H1 (cell line): ENCODE measurements around the gene MEIS2. TPM values are rescaled to one million over a fixed set of nuclear protein-coding genes. Genes with fewer than 3 reads are reported as not detected.

ENCODE experiments used
- CTCF ChIA-PET: fragments of 300-600 bp; sonication (Branson Sonifier 250); formaldehyde crosslinking; loops from one replicate; lab custom pipeline; 2021; ENCODE audit not compliant: partially characterized antibody; lab: Charles Lee
- POLR2A ChIA-PET: fragments of 300-600 bp; sonication (Branson Sonifier 250); formaldehyde crosslinking; loops from one replicate; lab custom pipeline; 2021; ENCODE audit warnings: inconsistent platforms; ENCODE audit not compliant: partially characterized antibody; lab: Charles Lee
- DNase-seq, 2 experiments: peaks; one replicate each; pipeline versions ENCODE4 v3.0.0 to v3.0.0-alpha.2; 2010 to 2022; ENCODE audit warnings: low spot score in 2 of 2, low read depth in 1 of 2, mixed read lengths in 1 of 2
- FAIRE-seq: peaks from 2 replicates; lab custom pipeline; 2011; peaks lifted over from hg19 to GRCh38; lab: Jason Lieb, UNC
- H2AFZ ChIP-seq: 2 replicates; pipeline ENCODE4 v1.8.1; 2012; ENCODE audit warnings: low read length, inconsistent platforms
- H2AK5ac ChIP-seq: 2 replicates; pipeline ENCODE4 v1.6.1; 2013; ENCODE audit warnings: low read depth, low read length
- H2BK120ac ChIP-seq: replicated peaks from 2 replicates; pipeline ENCODE3; 2013; ENCODE audit warnings: low read depth, low read length, inconsistent platforms
- H2BK12ac ChIP-seq: 2 replicates; pipeline ENCODE4 v1.6.1; 2013; ENCODE audit warnings: low read depth, low read length
- H2BK15ac ChIP-seq: 2 replicates; pipeline ENCODE4 v1.6.1; 2013; ENCODE audit warnings: low read length
- H2BK20ac ChIP-seq: 2 replicates; pipeline ENCODE4 v1.6.1; 2013; ENCODE audit warnings: low read length
- H2BK5ac ChIP-seq: 2 replicates; pipeline ENCODE4 v1.6.1; 2013; ENCODE audit warnings: low read depth, low read length
- H3K14ac ChIP-seq: 2 replicates; pipeline ENCODE4 v1.6.1; 2013; ENCODE audit warnings: inconsistent platforms; ENCODE audit not compliant: insufficient read length
- H3K18ac ChIP-seq: 2 replicates; pipeline ENCODE4 v1.6.1; 2013; ENCODE audit warnings: low read length; ENCODE audit errors: extremely low read depth
- H3K23ac ChIP-seq: 2 replicates; pipeline ENCODE4 v1.6.1; 2013; ENCODE audit warnings: inconsistent platforms; ENCODE audit not compliant: insufficient read length
- H3K23me2 ChIP-seq: 2 replicates; pipeline ENCODE4 v1.6.1; 2013; ENCODE audit warnings: low read depth, low read length
- H3K27ac ChIP-seq: 2 replicates; pipeline ENCODE4 v1.6.1; 2011; ENCODE audit warnings: low read depth, low read length, inconsistent platforms
- H3K27me3 ChIP-seq, 4 experiments: replicated peaks in 1 of 4; 1 replicate in 1 of 4; 2 replicates in 3 of 4; pipeline versions ENCODE4 v1.6.1 to v1.8.1; 2011 to 2013; ENCODE audit warnings: low read length in 3 of 4, mild to moderate bottlenecking in 3 of 4, inconsistent platforms in 2 of 4, mixed read lengths in 2 of 4, moderate library complexity in 1 of 4; ENCODE audit not compliant: control insufficient read depth in 3 of 4, insufficient read depth in 3 of 4; ENCODE audit errors: extremely low read depth in 1 of 4
- H3K36me3 ChIP-seq, 4 experiments: 2 replicates each; pipeline versions ENCODE4 v1.6.1 to v1.8.1; 2011 to 2013; ENCODE audit warnings: mild to moderate bottlenecking in 4 of 4, low read length in 3 of 4, moderate library complexity in 2 of 4, control low read depth in 1 of 4, inconsistent platforms in 1 of 4; ENCODE audit not compliant: insufficient read depth in 4 of 4, control insufficient read depth in 2 of 4
- H3K4ac ChIP-seq: replicated peaks from 2 replicates; pipeline ENCODE3; 2013; ENCODE audit warnings: low read length, low read depth, mixed read lengths, inconsistent platforms; ENCODE audit not compliant: insufficient read length
- H3K4me1 ChIP-seq, 4 experiments: replicated peaks in 1 of 4; 1 replicate in 1 of 4; 2 replicates in 3 of 4; pipeline versions ENCODE4 v1.6.1 to v1.8.1; 2011 to 2013; ENCODE audit warnings: low read length in 3 of 4, inconsistent platforms in 2 of 4, mixed read lengths in 1 of 4; ENCODE audit not compliant: insufficient read depth in 4 of 4, control insufficient read depth in 3 of 4
- H3K4me2 ChIP-seq, 2 experiments: 2 replicates each; pipeline versions ENCODE4 v1.6.1 to v1.8.1; 2011 to 2013; ENCODE audit warnings: low read depth in 2 of 2, low read length in 2 of 2, control low read depth in 1 of 2, inconsistent platforms in 1 of 2, mild to moderate bottlenecking in 1 of 2; ENCODE audit not compliant: insufficient read depth in 1 of 2
- H3K4me3 ChIP-seq, 4 experiments: fragments of 200-600, 300-600 bp in 1 of 4; sonication (generic), shearing (Covaris generic), sonication (Bioruptor Twin) in 1 of 4; 2 replicates each; pipeline versions ENCODE4 v1.5.1 to v1.8.1; 2011 to 2016; ENCODE audit warnings: low read length in 4 of 4, low read depth in 3 of 4, control low read depth in 2 of 4, inconsistent platforms in 2 of 4, mild to moderate bottlenecking in 2 of 4, mixed read lengths in 1 of 4, moderate library complexity in 1 of 4; ENCODE audit not compliant: insufficient read depth in 2 of 4; ENCODE audit errors: extremely low read depth in 1 of 4
- H3K56ac ChIP-seq: replicated peaks from 2 replicates; pipeline ENCODE3; 2013; ENCODE audit warnings: low read depth, mild to moderate bottlenecking, mixed read lengths, low read length, inconsistent platforms; ENCODE audit not compliant: insufficient read length
- H3K79me1 ChIP-seq: 2 replicates; pipeline ENCODE4 v1.6.1; 2013; ENCODE audit warnings: low read depth, low read length, control low read depth
- H3K79me2 ChIP-seq, 2 experiments: 2 replicates each; pipeline versions ENCODE4 v1.6.1 to v1.8.1; 2012 to 2013; ENCODE audit warnings: low read length in 2 of 2, mild to moderate bottlenecking in 2 of 2, inconsistent platforms in 1 of 2; ENCODE audit not compliant: insufficient read depth in 2 of 2, control insufficient read depth in 1 of 2
- H3K9ac ChIP-seq, 4 experiments: replicated peaks in 1 of 4; 1 replicate in 1 of 4; 2 replicates in 3 of 4; pipeline versions ENCODE4 v1.6.1 to v1.8.1; 2011 to 2013; ENCODE audit warnings: low read depth in 3 of 4, low read length in 3 of 4, control low read depth in 2 of 4, mild to moderate bottlenecking in 2 of 4, moderate library complexity in 2 of 4, inconsistent platforms in 1 of 4; ENCODE audit errors: extremely low read depth in 1 of 4
- H3K9me3 ChIP-seq, 2 experiments: 2 replicates each; pipeline versions ENCODE4 v1.6.1 to v1.8.1; 2012 to 2013; ENCODE audit warnings: mild to moderate bottlenecking in 2 of 2, moderate library complexity in 2 of 2, control low read depth in 1 of 2, inconsistent platforms in 1 of 2, low read depth in 1 of 2, low read length in 1 of 2, mixed read lengths in 1 of 2; ENCODE audit not compliant: insufficient read depth in 2 of 2
- H4K20me1 ChIP-seq, 2 experiments: replicated peaks in 1 of 2; 2 replicates each; pipeline versions ENCODE3 to v1.8.1; 2011 to 2013; ENCODE audit warnings: inconsistent platforms in 2 of 2, low read length in 2 of 2, mild to moderate bottlenecking in 1 of 2; ENCODE audit not compliant: insufficient read depth in 2 of 2, control insufficient read depth in 1 of 2
- H4K5ac ChIP-seq: 2 replicates; pipeline ENCODE4 v1.6.1; 2013; ENCODE audit warnings: low read length, low read depth, mixed read lengths, inconsistent platforms; ENCODE audit not compliant: insufficient read length
- H4K8ac ChIP-seq: 2 replicates; pipeline ENCODE4 v1.8.0; 2013; ENCODE audit warnings: mild to moderate bottlenecking, moderate library complexity, low read length, inconsistent platforms; ENCODE audit not compliant: insufficient read depth; ENCODE audit errors: extremely low read depth
- H4K91ac ChIP-seq: replicated peaks from 2 replicates; pipeline ENCODE3; 2013; ENCODE audit warnings: low read length, mixed read lengths, inconsistent platforms; ENCODE audit not compliant: insufficient read length
- EGR1 ChIP-seq: IDR thresholded peaks from 2 replicates; pipeline ENCODE4 v1.6.1; 2011; ENCODE audit warnings: low read depth, low read length, borderline replicate concordance
- HDAC6 ChIP-seq: IDR thresholded peaks from one replicate; pipeline ENCODE4 v1.7.1; 2012; ENCODE audit warnings: low read depth, mild to moderate bottlenecking, inconsistent platforms, low read length, moderate library complexity
- MAFK ChIP-seq: IDR thresholded peaks from 2 replicates; pipeline ENCODE4 v1.6.1; 2012; ENCODE audit warnings: low read depth, mild to moderate bottlenecking, improper control_type of control experiment, low read length
- POLR2AphosphoS5 ChIP-seq: IDR thresholded peaks from 2 replicates; pipeline ENCODE4 v1.6.1; 2011; ENCODE audit warnings: low read depth, low read length
- RBBP5 ChIP-seq: IDR thresholded peaks from 2 replicates; pipeline ENCODE4 v1.7.1; 2012; ENCODE audit warnings: low read depth, mild to moderate bottlenecking, inconsistent platforms, low read length, moderate library complexity, borderline replicate concordance
- SAP30 ChIP-seq: fragments of 300-600 bp; sonication (generic); IDR thresholded peaks from 2 replicates; pipeline ENCODE4 v1.7.1; 2012; ENCODE audit warnings: low read length, moderate library complexity, mild to moderate bottlenecking, inconsistent platforms; ENCODE audit not compliant: insufficient read depth, insufficient replicate concordance
- SIRT6 ChIP-seq: IDR thresholded peaks from one replicate; pipeline ENCODE4 v1.7.1; 2012; ENCODE audit warnings: low read length, inconsistent platforms
- SP4 ChIP-seq: IDR thresholded peaks from 2 replicates; pipeline ENCODE4 v1.6.1; 2012; ENCODE audit warnings: low read length, inconsistent platforms
- TAF1 ChIP-seq: IDR thresholded peaks from 2 replicates; pipeline ENCODE4 v1.6.1; 2011; ENCODE audit warnings: mild to moderate bottlenecking, low read depth, low read length
- TEAD4 ChIP-seq: IDR thresholded peaks from 2 replicates; pipeline ENCODE4 v1.6.1; 2012; ENCODE audit warnings: low read depth, low read length, inconsistent platforms, mixed read lengths
- WGBS, 2 experiments: shearing (Covaris generic) in 1 of 2; methylation state at CpG; one replicate each; pipeline versions ENCODE4 v1.1.6 to v1.1.7; 2013 to 2015; ENCODE audit warnings: low lambda C conversion rate in 2 of 2, mixed read lengths in 2 of 2, inconsistent platforms in 1 of 2, low coverage in 1 of 2, missing lambda C conversion rate in 1 of 2; ENCODE audit not compliant: insufficient replicate concordance in 2 of 2, insufficient coverage in 1 of 2, insufficient read length in 1 of 2; ENCODE audit errors: extremely low coverage in 1 of 2, missing lambda C conversion rate in 1 of 2; 5-methylcytosine and 5-hydroxymethylcytosine counted together
- polyA plus RNA-seq, 7 experiments: library from polyadenylated mRNA; depleted of rRNA in 3 of 7; stranded (reverse) in 5 of 7; unstranded in 2 of 7; fragments of >200 nt in 5 of 7; fragments of 200-250 nt in 2 of 7; gene quantifications; 1 replicate in 5 of 7; 2 replicates in 1 of 7; 4 replicates in 1 of 7; pipeline versions ENCODE4 v1.2.1 to v1.2.3, GENCODE V29; 2011 to 2013; ENCODE audit warnings: missing spikeins in 2 of 7, mixed read lengths in 2 of 7
- total RNA-seq: library from RNA; stranded (reverse); fragmentation: NEBNext Ultra II Directional; extraction: Animal tissue kit (Norgen Biotek cat#: 25700); gene quantifications from 2 replicates; pipeline ENCODE4 v1.2.1, GENCODE V29; 2021

MEIS2 gene
- total and polyA plus RNA-seq, 2 of the 8 experiments (the other 6 are each of a cell fraction or from before 2014, with no cell fraction given) = 0.22 to 1.2 TPM

GRCh38 chr15:36994790-36995189, 105.6 kb downstream of the MEIS2 start:
- H3K79me2 ChIP-seq = no peaks in the 10 kb centered on the region
- ChIA-PET POLR2A (no interaction called here), CTCF (no interaction called here)
- H3K9me3 ChIP-seq = no peaks in the 10 kb centered on the region
- H3K79me1 ChIP-seq = no peaks in the 10 kb centered on the region
- no peak overlapping the region for H3K23ac ChIP-seq
- no peak overlapping the region for H3K27ac ChIP-seq
- H2AFZ ChIP-seq = no peak overlapping the region
- no peak overlapping the region for H3K4me3 ChIP-seq
- H3K14ac ChIP-seq = no peak overlapping the region
- no peak overlapping the region for H2BK5ac ChIP-seq
- no peaks in the 10 kb centered on the region for H3K27me3 ChIP-seq
- no peaks in the 10 kb centered on the region for H3K23me2 ChIP-seq
- no peak overlapping the region for H3K4ac ChIP-seq
- H3K36me3 ChIP-seq = no peaks in the 10 kb centered on the region
- no peak overlapping the region for H2AK5ac ChIP-seq
- FAIRE-seq = no peak
- no peak for DNase-seq
- H3K9ac ChIP-seq = no peak overlapping the region
- H2BK120ac ChIP-seq = no peak overlapping the region
- H3K4me1 ChIP-seq = no peaks in the 10 kb centered on the region
- no peak overlapping the region for H2BK12ac ChIP-seq
- no peak overlapping the region for H4K5ac ChIP-seq
- no peaks in the 10 kb centered on the region for H4K20me1 ChIP-seq
- no peak overlapping the region for H2BK15ac ChIP-seq
- no peak overlapping the region for H4K8ac ChIP-seq
- H3K4me2 ChIP-seq = no peak overlapping the region
- no peak overlapping the region for H4K91ac ChIP-seq
- no peak overlapping the region for H3K18ac ChIP-seq
- H2BK20ac ChIP-seq = no peak overlapping the region
- 87% methylated on average over 8 of the region's 8 CpGs; no CpG with 5 or more reads in 1 of the 2 experiments for WGBS, 2 experiments
- no peak overlapping the region for H3K56ac ChIP-seq
- no peak for TF ChIP-seq SP4
- no peak for TF ChIP-seq SAP30
- no peak for TF ChIP-seq TAF1
- TF ChIP-seq MAFK = no peak
- TF ChIP-seq RBBP5 = no peak
- TF ChIP-seq POLR2AphosphoS5 = no peak
- TF ChIP-seq SIRT6 = no peak
- TF ChIP-seq HDAC6 = no peak
- TF ChIP-seq TEAD4 = no peak
- TF ChIP-seq EGR1 = no peak
